HG02852 (cell line): ENCODE measurements around the gene PDLIM5.

ENCODE experiments used
- ATAC-seq: cut with Tn5 transposase; IDR thresholded peaks from one replicate; pipeline ENCODE4 v1.9.1; 2021; ENCODE audit warnings: mild to moderate bottlenecking, moderate library complexity; ENCODE audit not compliant: unreplicated experiment

PDLIM5 gene

GRCh38 chr4:94523617-94524016, 71.9 kb downstream of the PDLIM5 start:
- no peak for ATAC-seq

GRCh38 chr4:94525993-94526728, 74.4 kb downstream of the PDLIM5 start:
- peak; percentile 77 for ATAC-seq

GRCh38 chr4:94527556-94528233, 76.0 kb downstream of the PDLIM5 start:
- ATAC-seq, result no peak

- ATAC-seq, result no peak
Observed at GRCh38 chr4:94528792-94529451, 77.2 kb downstream of the PDLIM5 start.

- ATAC-seq, result no peak
Observed at GRCh38 chr4:94530073-94530472, 78.3 kb downstream of the PDLIM5 start.

- ATAC-seq, result no peak
Observed at GRCh38 chr4:94531991-94532789, 80.4 kb downstream of the PDLIM5 start.

GRCh38 chr4:94533405-94534223, 81.9 kb downstream of the PDLIM5 start:
- no peak for ATAC-seq

GRCh38 chr4:94534401-94535312, 82.9 kb downstream of the PDLIM5 start:
- peak; percentile 93 for ATAC-seq

- ATAC-seq, result no peak
Observed at GRCh38 chr4:94536049-94536448, 84.3 kb downstream of the PDLIM5 start.

- no peak for ATAC-seq
Observed at GRCh38 chr4:94536649-94537469, 85.1 kb downstream of the PDLIM5 start.

GRCh38 chr4:94537921-94538628, 86.3 kb downstream of the PDLIM5 start:
- ATAC-seq, result no peak

GRCh38 chr4:94540476-94540875, 88.7 kb downstream of the PDLIM5 start:
- ATAC-seq, result peak; percentile 39

- ATAC-seq, result no peak
Observed at GRCh38 chr4:94544811-94545210, 93.1 kb downstream of the PDLIM5 start.

GRCh38 chr4:94545296-94545695, 93.6 kb downstream of the PDLIM5 start:
- ATAC-seq, result no peak

- no peak for ATAC-seq
Observed at GRCh38 chr4:94546949-94547348, 95.2 kb downstream of the PDLIM5 start.

GRCh38 chr4:94548571-94548970, 96.8 kb downstream of the PDLIM5 start:
- no peak for ATAC-seq

GRCh38 chr4:94550352-94550751, 98.6 kb downstream of the PDLIM5 start:
- no peak for ATAC-seq

- ATAC-seq, result no peak
Observed at GRCh38 chr4:94550851-94551250, 99.1 kb downstream of the PDLIM5 start.
